Measurements from ENCODE around the gene FAM98B. TPM values are rescaled to one million over a fixed set of nuclear protein-coding genes. Genes with fewer than 3 reads are reported as not detected.
A peak's percentile ranks its signal among the peaks of the same experiment; 100 is the strongest.

The FAM98B gene
- total and polyA plus RNA-seq, 5 experiments from 2014 or later = 1.9 to 28.4 (median 3.9) TPM

DNA sequence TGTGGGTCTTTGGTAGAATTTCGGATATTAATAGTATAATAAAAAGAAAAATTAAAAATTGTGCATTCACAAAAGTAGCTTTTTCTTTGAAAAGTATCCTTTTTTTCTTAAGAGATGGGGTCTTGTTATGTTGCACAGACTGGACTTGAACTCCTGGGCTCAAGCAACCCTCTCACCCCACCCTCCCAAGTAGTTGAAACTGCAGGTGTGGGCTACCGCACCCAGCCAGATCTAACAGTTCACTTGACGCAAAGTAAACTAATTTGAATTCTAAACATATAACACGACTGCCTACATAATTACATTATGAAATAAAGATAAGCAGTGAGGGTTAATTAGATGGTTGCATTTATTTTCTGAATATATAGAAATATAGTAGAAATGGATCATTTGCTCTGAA, 10.7 kb downstream of the FAM98B start:
- Mint-ChIP-seq H3K36me3 (peaks cover 0 to 24% (median 3%) of the 10 kb centered on the region in 3 donors), H3K9me3 (no peaks in the 10 kb centered on the region)

DNA sequence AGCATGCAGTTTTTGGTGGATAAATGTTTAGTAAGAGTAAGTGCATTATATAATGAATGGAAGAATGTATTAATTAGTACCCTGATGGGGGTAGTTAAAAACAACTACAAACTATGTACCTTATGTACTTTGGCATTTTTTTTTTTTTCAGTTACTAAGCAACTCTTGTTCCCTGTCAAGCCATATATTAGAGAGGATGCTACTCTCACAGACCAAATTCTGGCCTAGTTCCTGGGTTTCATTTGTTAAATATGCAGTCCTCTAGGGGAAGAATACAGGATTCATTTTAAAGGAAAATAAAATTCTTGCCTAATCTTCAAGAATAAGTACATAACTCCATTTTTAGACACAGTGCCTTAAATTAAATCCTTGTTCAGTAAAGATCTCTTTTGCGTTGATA, 16.9 kb downstream of the FAM98B start:
- H3K27ac Mint-ChIP-seq = peak overlapping the region in 1 of 10 donors; percentile 39
- H3K4me1 Mint-ChIP-seq = peaks cover 4 to 10% (median 7%) of the 10 kb centered on the region in 4 donors
- no peaks in the 10 kb centered on the region for H3K27me3 Mint-ChIP-seq
- ATAC-seq = no peak
- H3K9me3 Mint-ChIP-seq = no peaks in the 10 kb centered on the region
- H3K4me3 Mint-ChIP-seq = no peak overlapping the region
- DNase-seq = no peak
- POLR2A ChIA-PET = no interaction called here
- peaks cover 4 to 51% (median 11%) of the 10 kb centered on the region in 3 donors for H3K36me3 Mint-ChIP-seq

More for the DNA sequence above, 10.7 kb downstream of the FAM98B start:
- DNase-seq (no peak), ATAC-seq (no peak)
- POLR2A ChIA-PET = no interaction called here
- Mint-ChIP-seq H3K4me1 (peaks cover 8 to 20% (median 15%) of the 10 kb centered on the region in 4 donors), H3K4me3 (no peak overlapping the region), H3K27me3 (no peaks in the 10 kb centered on the region), H3K27ac (no peak overlapping the region)

DNA sequence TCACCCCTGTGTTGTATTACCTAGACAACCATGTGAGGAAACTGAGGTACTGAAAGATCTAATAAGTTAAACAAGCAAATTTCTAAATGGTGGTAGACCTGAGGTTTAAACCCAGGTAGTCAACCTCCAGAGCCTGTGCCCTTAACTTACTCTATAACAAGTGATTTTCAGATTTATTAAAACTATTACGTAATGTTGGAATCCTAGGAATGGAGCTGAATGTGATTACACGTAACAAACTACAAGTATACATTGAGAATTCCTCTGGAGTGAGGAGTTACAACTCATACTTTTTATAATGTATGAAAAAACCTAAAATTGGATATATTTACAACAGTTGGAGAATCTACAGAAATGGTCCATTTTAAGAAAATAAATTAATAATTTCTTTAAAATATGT, 18.0 kb downstream of the FAM98B start:
- POLR2A ChIA-PET = interaction anchor here (1.0 kb wide), 1 partner anchor 235 kb away, joined by 3 read pairs; no protein-coding TSS in a partner anchor
- Mint-ChIP-seq H3K36me3 (peaks cover 4 to 51% (median 11%) of the 10 kb centered on the region in 3 donors), H3K27me3 (no peaks in the 10 kb centered on the region), H3K4me3 (no peak overlapping the region), H3K9me3 (no peaks in the 10 kb centered on the region), H3K27ac (no peak overlapping the region), H3K4me1 (peaks cover 4 to 10% (median 7%) of the 10 kb centered on the region in 4 donors)
- no peak for DNase-seq
- no peak for ATAC-seq

DNA sequence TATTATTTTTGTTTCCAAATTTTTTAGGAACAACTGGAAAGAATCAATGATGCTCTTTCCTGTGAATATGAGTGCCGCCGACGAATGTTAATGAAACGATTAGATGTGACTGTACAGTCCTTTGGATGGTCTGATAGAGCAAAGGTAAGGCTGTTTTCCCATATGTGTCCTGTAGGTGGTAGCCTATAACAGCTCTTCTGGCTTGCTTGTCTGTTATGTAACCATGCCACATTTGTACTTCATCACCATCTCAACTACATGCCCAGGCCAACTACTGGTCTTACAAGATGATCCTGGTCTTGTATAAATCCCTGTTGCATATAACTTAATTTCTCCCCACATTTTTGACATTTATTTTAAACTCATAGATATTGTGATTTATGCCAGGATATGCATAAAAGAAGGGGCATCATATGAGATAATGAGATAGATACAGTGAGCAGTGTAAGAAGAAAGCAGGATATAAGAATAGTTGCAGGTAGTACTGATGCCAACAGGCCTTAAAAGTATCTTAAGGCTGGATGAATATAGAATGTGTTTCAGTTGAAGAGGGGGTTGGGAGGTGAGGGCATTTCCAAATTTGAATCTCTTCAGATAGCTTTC, 20.3 kb downstream of the FAM98B start:
- no peak overlapping the region for H3K4me3 Mint-ChIP-seq
- POLR2A ChIA-PET = interaction anchor here (0.6 kb wide), 2 partner anchors 20 to 207 kb away, joined by 3 read pairs; partner anchors contain the start of gene FAM98B
- peak overlapping the region in 9 of 10 donors; percentile 42 to 90 (median 81) for H3K27ac Mint-ChIP-seq
- peaks cover 5 to 10% (median 8%) of the 10 kb centered on the region in 4 donors for H3K4me1 Mint-ChIP-seq
- H3K36me3 Mint-ChIP-seq = peaks cover 4 to 50% (median 8%) of the 10 kb centered on the region in 3 donors
- DNase-seq (peak in 9 of 10 donors; percentile 11 to 73 (median 45)), ATAC-seq (peak; percentile 99 to 100)
- no peaks in the 10 kb centered on the region for H3K27me3 Mint-ChIP-seq
- H3K9me3 Mint-ChIP-seq = no peaks in the 10 kb centered on the region

DNA sequence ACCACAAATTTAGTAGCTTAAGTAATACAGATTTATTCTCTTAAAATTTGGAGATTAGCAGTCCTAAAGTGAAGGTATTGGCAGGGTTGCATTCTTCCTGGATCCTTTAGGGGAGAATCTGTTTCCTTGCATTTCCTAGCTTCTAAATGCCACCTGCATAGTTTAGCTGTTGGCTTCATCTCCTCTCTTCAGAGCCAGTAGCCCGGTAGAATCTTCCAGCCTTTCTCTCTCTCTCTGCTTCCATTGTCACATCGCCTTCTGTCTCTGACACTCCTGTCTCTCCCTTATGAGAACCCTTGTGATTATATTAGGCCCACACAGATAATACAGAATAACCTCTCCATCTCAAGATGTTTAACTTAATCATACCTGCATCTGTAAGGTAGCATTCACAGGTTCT, 21.4 kb downstream of the FAM98B start:
- H3K4me1 Mint-ChIP-seq = peaks cover 11 to 16% (median 14%) of the 10 kb centered on the region in 4 donors
- no peak overlapping the region for H3K4me3 Mint-ChIP-seq
- peak overlapping the region in 5 of 10 donors; percentile 23 to 83 (median 51) for H3K27ac Mint-ChIP-seq
- H3K36me3 Mint-ChIP-seq = peaks cover 4 to 50% (median 8%) of the 10 kb centered on the region in 3 donors
- POLR2A ChIA-PET = interaction anchor here (1.2 kb wide), 1 partner anchor 223 kb away, joined by 7 read pairs; no protein-coding TSS in a partner anchor
- no peaks in the 10 kb centered on the region for H3K9me3 Mint-ChIP-seq
- DNase-seq (no peak), ATAC-seq (no peak)
- no peaks in the 10 kb centered on the region for H3K27me3 Mint-ChIP-seq

DNA sequence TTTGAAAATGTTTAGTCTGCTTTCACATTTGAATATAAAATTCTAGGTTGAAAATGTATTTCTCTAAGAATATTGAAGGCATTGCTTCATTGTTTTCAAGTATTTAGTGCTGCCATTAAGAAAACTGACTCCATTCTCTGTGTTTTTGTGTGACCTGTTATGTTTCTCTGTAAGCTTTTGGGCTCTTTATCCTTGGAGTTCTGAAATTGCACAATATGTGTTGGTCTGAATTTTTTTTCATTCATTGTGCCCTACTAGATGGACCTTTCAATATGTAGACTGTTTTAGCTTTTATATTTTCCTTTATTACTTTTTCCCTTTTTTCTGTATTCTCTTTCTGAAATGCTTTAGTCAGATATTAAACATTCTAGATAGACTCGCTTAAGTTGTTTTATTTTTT, 22.2 kb downstream of the FAM98B start:
- ATAC-seq = no peak
- no peaks in the 10 kb centered on the region for H3K9me3 Mint-ChIP-seq
- no peaks in the 10 kb centered on the region for H3K27me3 Mint-ChIP-seq
- DNase-seq = no peak
- POLR2A ChIA-PET = interaction anchor here (0.7 to 1.1 kb wide), 2 partner anchors 10 to 17 kb away, joined by 3 read pairs; no protein-coding TSS in a partner anchor
- peak overlapping the region in 3 of 10 donors; percentile 42 to 74 (median 61) for H3K27ac Mint-ChIP-seq
- H3K4me3 Mint-ChIP-seq = no peak overlapping the region
- peaks cover 4 to 45% (median 6%) of the 10 kb centered on the region in 3 donors for H3K36me3 Mint-ChIP-seq
- peaks cover 11 to 19% (median 16%) of the 10 kb centered on the region in 4 donors for H3K4me1 Mint-ChIP-seq

DNA sequence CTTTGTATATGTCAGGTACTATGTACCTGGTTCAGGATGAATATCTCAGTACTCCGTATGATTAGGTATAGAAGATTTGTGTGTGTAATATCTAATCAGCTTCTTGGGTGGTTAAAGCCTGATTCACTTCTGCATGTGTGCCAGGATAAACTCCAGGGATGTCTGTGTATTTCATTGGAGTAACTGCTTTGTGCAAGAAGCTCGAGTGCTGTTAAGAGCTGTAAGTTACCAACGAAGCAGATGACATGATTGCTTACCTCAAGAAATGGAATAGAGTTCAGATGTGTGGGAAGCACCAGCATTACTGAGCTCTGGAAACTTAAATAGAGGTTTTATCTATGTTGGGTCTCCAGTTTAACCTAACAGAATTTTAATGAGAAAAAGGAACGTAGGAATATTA, 23.7 kb downstream of the FAM98B start:
- H3K4me3 Mint-ChIP-seq = no peak overlapping the region

DNA sequence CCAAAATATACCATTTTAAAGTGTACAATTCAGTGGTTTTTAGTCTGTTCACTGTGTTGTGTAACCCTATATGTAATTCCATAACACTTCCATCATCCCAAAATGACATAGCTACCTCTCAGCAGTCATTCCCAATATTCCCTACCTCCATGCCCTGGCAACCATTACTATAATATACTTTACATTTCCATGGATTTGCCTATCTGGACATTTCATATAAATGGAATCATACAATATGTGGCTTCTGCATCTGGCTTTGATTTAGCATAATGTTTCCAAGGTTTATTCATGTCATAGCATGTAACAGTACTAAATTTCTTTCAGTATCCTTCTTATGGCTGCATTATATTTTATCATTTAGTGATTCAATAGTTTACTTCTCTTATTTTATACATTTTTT, 25.3 kb downstream of the FAM98B start:
- POLR2A ChIA-PET = interaction anchor here (1.1 to 1.4 kb wide), 2 partner anchors 211 to 217 kb away, joined by 3 read pairs; no protein-coding TSS in a partner anchor
- H3K9me3 Mint-ChIP-seq = no peaks in the 10 kb centered on the region
- H3K36me3 Mint-ChIP-seq = peaks cover 4 to 51% (median 7%) of the 10 kb centered on the region in 3 donors
- DNase-seq = no peak
- H3K4me3 Mint-ChIP-seq = no peak overlapping the region
- H3K4me1 Mint-ChIP-seq = peaks cover 20 to 39% (median 30%) of the 10 kb centered on the region in 4 donors
- H3K27me3 Mint-ChIP-seq = no peaks in the 10 kb centered on the region
- H3K27ac Mint-ChIP-seq = peak overlapping the region in 6 of 10 donors; percentile 7 to 59 (median 34)
- no peak for ATAC-seq

More for the DNA sequence above, 23.7 kb downstream of the FAM98B start:
- ATAC-seq (no peak), DNase-seq (no peak)
- Mint-ChIP-seq H3K4me1 (peaks cover 21 to 34% (median 31%) of the 10 kb centered on the region in 4 donors), H3K27me3 (no peaks in the 10 kb centered on the region), H3K9me3 (no peaks in the 10 kb centered on the region), H3K27ac (peak overlapping the region in 1 of 10 donors; percentile 72), H3K36me3 (peaks cover 4 to 51% (median 10%) of the 10 kb centered on the region in 3 donors)
- POLR2A ChIA-PET = interaction anchor here (0.8 to 1.5 kb wide), 4 partner anchors 10 to 213 kb away, joined by 3 read pairs; partner anchors contain the start of gene FAM98B

DNA sequence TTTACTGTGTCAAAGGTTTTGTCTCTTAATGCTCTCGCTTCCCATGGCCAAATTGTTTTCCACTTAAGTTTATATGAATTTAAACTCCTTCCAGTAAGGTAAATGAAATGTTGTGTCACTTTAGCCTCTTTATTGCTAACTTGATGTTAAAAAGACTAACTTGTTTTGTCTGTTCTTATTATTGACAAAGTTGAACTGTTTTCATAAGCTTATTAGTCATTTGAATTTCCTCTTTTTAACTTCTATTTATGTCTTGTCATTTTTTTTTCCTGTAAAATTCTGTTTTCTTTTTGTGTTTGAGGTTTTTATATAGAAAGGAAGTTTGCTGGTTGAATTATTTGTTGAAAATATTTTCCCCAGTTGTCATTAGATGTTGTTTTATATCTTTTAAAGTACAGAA, 25.8 kb downstream of the FAM98B start:
- DNase-seq = no peak
- no peaks in the 10 kb centered on the region for H3K27me3 Mint-ChIP-seq
- no peak overlapping the region for H3K4me3 Mint-ChIP-seq
- H3K27ac Mint-ChIP-seq = peak overlapping the region in 6 of 10 donors; percentile 7 to 90 (median 50)
- H3K36me3 Mint-ChIP-seq = peaks cover 4 to 46% (median 5%) of the 10 kb centered on the region in 3 donors
- peaks cover 19 to 34% (median 25%) of the 10 kb centered on the region in 4 donors for H3K4me1 Mint-ChIP-seq
- POLR2A ChIA-PET = interaction anchor here (1.1 to 1.4 kb wide), 2 partner anchors 210 to 217 kb away, joined by 3 read pairs; no protein-coding TSS in a partner anchor
- ATAC-seq = no peak
- H3K9me3 Mint-ChIP-seq = no peaks in the 10 kb centered on the region

DNA sequence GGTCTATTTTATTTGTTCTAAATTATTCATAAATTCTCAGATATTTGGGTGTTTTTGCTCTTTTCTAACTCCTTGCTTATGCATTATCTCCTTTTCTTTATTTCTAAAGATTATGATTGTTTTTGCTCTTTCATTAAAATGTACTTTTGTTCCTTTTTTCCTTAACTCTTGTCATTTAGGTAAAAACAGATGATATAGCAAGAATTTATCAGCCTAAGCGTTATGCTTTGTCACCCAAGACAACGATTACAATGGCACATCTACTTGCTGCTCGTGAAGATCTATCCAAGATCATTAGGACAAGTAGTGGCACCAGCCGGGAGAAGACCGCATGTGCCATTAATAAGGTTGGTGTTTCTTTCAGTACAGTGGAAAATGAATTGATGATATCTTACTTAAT, 27.2 kb downstream of the FAM98B start:
- no peaks in the 10 kb centered on the region for H3K27me3 Mint-ChIP-seq
- POLR2A ChIA-PET = no interaction called here
- peak overlapping the region; percentile 11 to 88 (median 70) for H3K27ac Mint-ChIP-seq

DNA sequence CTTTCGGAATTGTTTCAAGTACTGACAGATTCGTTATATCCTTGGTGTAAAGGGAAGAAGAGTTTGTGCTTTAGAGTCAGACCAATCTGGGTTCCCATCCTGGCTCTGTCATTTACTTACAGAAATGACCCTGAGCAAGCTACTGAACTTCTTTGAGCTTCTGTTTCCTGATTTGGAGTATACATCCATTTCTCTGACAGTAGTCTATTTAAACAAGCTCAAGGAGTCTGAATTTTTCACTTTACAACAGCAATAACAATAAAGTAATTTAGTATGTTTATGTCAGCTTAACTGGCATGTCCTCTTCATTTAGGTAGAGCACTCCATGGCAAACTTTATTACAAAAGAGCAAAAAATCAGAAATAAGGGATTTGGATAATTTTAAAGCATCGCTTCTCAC, 27.8 kb downstream of the FAM98B start:
- Mint-ChIP-seq H3K27me3 (no peaks in the 10 kb centered on the region), H3K4me1 (peaks cover 17 to 46% (median 28%) of the 10 kb centered on the region in 4 donors), H3K27ac (peak overlapping the region in 9 of 10 donors; percentile 11 to 88 (median 46)), H3K36me3 (peaks cover 0 to 40% (median 5%) of the 10 kb centered on the region in 3 donors), H3K4me3 (peak overlapping the region in 1 of 10 donors; percentile 19), H3K9me3 (no peaks in the 10 kb centered on the region)
- ATAC-seq (no peak), DNase-seq (no peak)
- POLR2A ChIA-PET = no interaction called here

More for the DNA sequence above, 27.2 kb downstream of the FAM98B start:
- ATAC-seq (no peak), DNase-seq (no peak)
- H3K36me3 Mint-ChIP-seq = peaks cover 0 to 42% (median 5%) of the 10 kb centered on the region in 3 donors
- H3K4me1 Mint-ChIP-seq = peaks cover 17 to 40% (median 25%) of the 10 kb centered on the region in 4 donors
- H3K9me3 Mint-ChIP-seq = no peaks in the 10 kb centered on the region
- no peak overlapping the region for H3K4me3 Mint-ChIP-seq

DNA sequence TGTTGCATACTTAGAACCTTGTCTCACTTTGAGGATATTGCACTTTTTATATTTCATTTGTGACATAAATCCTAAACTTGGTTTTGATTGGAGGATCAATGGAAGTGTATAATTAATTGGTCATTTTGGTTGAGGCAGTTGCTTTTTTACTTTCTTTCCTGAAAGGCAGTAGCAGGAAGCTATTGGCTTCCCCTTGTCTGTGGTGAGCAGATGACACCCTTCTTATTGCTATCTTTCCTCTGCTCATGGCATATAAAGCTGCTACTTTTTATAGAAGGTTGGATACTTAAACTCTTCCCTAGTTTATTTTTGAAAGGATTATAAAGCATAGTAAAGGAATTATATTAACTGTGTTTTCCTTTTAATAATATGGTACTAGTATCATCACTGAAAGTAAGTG, 28.6 kb downstream of the FAM98B start:
- POLR2A ChIA-PET = interaction anchor here (1.2 kb wide), 1 partner anchor 215 kb away, joined by 4 read pairs; no protein-coding TSS in a partner anchor
- H3K27me3 Mint-ChIP-seq = no peaks in the 10 kb centered on the region
- H3K9me3 Mint-ChIP-seq = no peaks in the 10 kb centered on the region
- peaks cover 0 to 40% (median 5%) of the 10 kb centered on the region in 3 donors for H3K36me3 Mint-ChIP-seq
- peak overlapping the region in 9 of 10 donors; percentile 11 to 91 (median 51) for H3K27ac Mint-ChIP-seq
- ATAC-seq (peak in 1 of 2 donors; percentile 40), DNase-seq (no peak)
- peak overlapping the region in 2 of 10 donors; percentile 5 to 12 for H3K4me3 Mint-ChIP-seq
- peaks cover 20 to 54% (median 36%) of the 10 kb centered on the region in 4 donors for H3K4me1 Mint-ChIP-seq

Measured in naive thymus-derived CD8-positive, alpha-beta T cell (primary cell).